ENCODE measurements around the gene TOMM7. TPM values are rescaled to one million over a fixed set of nuclear protein-coding genes. Genes with fewer than 3 reads are reported as not detected.

The TOMM7 gene
- total and polyA plus RNA-seq, 4 donors: 122 to 275 (median 204) TPM

GRCh38 chr7:22856416-22856815 is 33.8 kb upstream of the TOMM7 start:
- no peak overlapping the region for H3K27ac ChIP-seq (ENCODE audit: low read depth in 1 of 2, low read length in 1 of 2)
- H3K4me1 ChIP-seq (ENCODE audit: control insufficient read depth in 5 of 5, insufficient read depth in 5 of 5, low read length in 5 of 5): peaks cover 0 to 23% (median 3%) of the 10 kb centered on the region in 5 donors
- H3K4me3 ChIP-seq: no peak overlapping the region
- H3K36me3 ChIP-seq (ENCODE audit: control insufficient read depth in 4 of 4, insufficient read depth in 4 of 4, low read length in 4 of 4): peaks cover 2 to 7% (median 6%) of the 10 kb centered on the region in 4 donors
- ATAC-seq (ENCODE audit: insufficient read depth, low FRiP score) (no peak), DNase-seq (no peak)
- H3K27me3 ChIP-seq (ENCODE audit: control insufficient read depth in 3 of 3, insufficient read depth in 3 of 3, low read length in 2 of 3): no peaks in the 10 kb centered on the region
- no peak overlapping the region for H3K9ac ChIP-seq (ENCODE audit: insufficient read depth in 1 of 2, low read length in 2 of 2)
- 70 to 91% methylated on average over 2 of the region's 2 CpGs for WGBS, 2 donors
- H3K9me3 ChIP-seq (ENCODE audit: control insufficient read depth in 4 of 4, insufficient read depth in 3 of 4, low read length in 3 of 4): no peaks in the 10 kb centered on the region
- TF ChIP-seq, protein P1, sequence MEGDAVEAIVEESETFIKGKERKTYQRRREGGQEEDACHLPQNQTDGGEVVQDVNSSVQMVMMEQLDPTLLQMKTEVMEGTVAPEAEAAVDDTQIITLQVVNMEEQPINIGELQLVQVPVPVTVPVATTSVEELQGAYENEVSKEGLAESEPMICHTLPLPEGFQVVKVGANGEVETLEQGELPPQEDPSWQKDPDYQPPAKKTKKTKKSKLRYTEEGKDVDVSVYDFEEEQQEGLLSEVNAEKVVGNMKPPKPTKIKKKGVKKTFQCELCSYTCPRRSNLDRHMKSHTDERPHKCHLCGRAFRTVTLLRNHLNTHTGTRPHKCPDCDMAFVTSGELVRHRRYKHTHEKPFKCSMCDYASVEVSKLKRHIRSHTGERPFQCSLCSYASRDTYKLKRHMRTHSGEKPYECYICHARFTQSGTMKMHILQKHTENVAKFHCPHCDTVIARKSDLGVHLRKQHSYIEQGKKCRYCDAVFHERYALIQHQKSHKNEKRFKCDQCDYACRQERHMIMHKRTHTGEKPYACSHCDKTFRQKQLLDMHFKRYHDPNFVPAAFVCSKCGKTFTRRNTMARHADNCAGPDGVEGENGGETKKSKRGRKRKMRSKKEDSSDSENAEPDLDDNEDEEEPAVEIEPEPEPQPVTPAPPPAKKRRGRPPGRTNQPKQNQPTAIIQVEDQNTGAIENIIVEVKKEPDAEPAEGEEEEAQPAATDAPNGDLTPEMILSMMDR (IDR thresholded peaks at IDR 0.05; ENCODE audit: control extremely low read depth, extremely low read depth): no peak

DNA sequence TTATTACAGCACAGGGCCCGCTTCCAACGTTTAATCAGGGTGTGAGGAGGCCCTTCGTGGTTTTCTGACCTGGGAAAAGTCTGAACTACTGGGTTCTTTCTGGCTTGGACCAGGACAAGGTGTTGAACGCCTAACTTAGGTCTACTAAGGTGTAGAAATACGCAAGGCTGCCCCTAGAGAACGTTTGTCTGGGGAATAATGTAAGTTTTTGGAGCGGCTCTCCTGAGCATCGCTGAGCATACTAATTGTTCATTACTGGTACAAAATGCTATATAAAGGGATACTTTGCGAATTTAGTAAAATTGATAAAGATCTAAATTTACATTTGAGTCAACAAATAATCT is 32.4 kb upstream of the TOMM7 start:
- peak overlapping the region; percentile 95 to 97 for H3K27ac ChIP-seq (ENCODE audit: low read depth in 1 of 2, low read length in 1 of 2)
- H3K4me3 ChIP-seq: peak overlapping the region; percentile 71
- 38 to 39% methylated on average over 9 of the region's 9 CpGs for WGBS, 2 donors
- DNase-seq: no peak
- peaks cover 0 to 7% (median 2%) of the 10 kb centered on the region in 4 donors for H3K36me3 ChIP-seq (ENCODE audit: control insufficient read depth in 4 of 4, insufficient read depth in 4 of 4, low read length in 4 of 4)
- no peak for ATAC-seq (ENCODE audit: insufficient read depth, low FRiP score)
- H3K4me1 ChIP-seq (ENCODE audit: control insufficient read depth in 5 of 5, insufficient read depth in 5 of 5, low read length in 5 of 5): peaks cover 0 to 23% (median 3%) of the 10 kb centered on the region in 5 donors
- H3K9me3 ChIP-seq (ENCODE audit: control insufficient read depth in 4 of 4, insufficient read depth in 3 of 4, low read length in 3 of 4): no peaks in the 10 kb centered on the region
- no peak overlapping the region for H3K9ac ChIP-seq (ENCODE audit: insufficient read depth in 1 of 2, low read length in 2 of 2)
- H3K27me3 ChIP-seq (ENCODE audit: control insufficient read depth in 3 of 3, insufficient read depth in 3 of 3, low read length in 2 of 3): no peaks in the 10 kb centered on the region
- TF ChIP-seq, protein P1 (IDR thresholded peaks at IDR 0.05; ENCODE audit: control extremely low read depth, extremely low read depth): no peak

DNA sequence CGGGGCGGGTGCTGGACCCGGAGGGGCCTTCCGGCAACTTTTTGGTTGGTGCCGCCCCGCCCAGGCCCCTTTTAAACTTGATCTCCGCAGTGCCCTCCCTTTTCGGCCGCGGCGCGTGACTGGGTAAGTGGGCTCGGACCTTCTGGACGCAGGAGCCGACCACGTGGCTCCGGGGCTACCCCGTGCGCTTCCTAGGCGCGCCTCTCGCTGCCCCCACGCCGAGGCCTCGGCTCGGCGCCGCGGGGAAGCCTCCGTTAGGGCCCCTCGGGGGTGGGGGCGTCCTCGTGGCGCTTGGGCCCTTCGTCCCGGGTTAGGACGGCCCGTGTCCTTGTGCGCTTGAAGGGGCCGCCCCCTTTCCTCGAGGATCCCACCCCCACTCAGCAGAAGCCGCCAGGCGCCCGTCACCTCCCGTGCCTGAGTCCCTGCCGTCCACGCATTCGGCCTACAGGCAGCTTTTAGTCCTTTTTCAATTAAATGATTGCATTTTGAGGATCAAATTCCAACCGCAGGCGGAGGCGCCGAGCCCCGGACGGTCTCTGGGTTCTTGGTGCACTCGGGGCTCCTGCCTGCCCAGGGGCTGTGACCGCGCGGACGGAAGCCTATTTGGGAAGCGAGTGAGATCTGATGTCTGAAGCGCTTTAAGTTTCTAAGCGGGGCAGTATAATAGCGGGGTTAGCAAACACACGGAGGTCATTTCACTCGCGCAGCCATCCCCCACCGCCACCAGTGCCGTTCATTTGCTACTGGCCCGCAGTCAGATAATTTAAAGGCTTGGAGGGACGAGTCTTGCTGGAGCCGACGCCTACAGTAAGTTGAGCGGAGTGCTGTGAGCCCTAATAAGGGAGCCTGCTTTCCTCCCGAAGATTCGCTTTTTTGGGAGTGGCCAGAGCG is 31.8 kb upstream of the TOMM7 start:
- peak; percentile 85 for ATAC-seq (ENCODE audit: insufficient read depth, low FRiP score)

More for the DNA sequence above, 31.8 kb upstream of the TOMM7 start:
- H3K9me3 ChIP-seq (ENCODE audit: control insufficient read depth in 4 of 4, insufficient read depth in 3 of 4, low read length in 3 of 4): no peaks in the 10 kb centered on the region
- H3K4me3 ChIP-seq: peak overlapping the region; percentile 71
- peaks cover 0 to 23% (median 3%) of the 10 kb centered on the region in 5 donors for H3K4me1 ChIP-seq (ENCODE audit: control insufficient read depth in 5 of 5, insufficient read depth in 5 of 5, low read length in 5 of 5)
- no peak overlapping the region for H3K9ac ChIP-seq (ENCODE audit: insufficient read depth in 1 of 2, low read length in 2 of 2)
- TF ChIP-seq, protein P1 (IDR thresholded peaks at IDR 0.05; ENCODE audit: control extremely low read depth, extremely low read depth): no peak
- H3K27ac ChIP-seq (ENCODE audit: low read depth in 1 of 2, low read length in 1 of 2): peak overlapping the region; percentile 95 to 97
- H3K36me3 ChIP-seq (ENCODE audit: control insufficient read depth in 4 of 4, insufficient read depth in 4 of 4, low read length in 4 of 4): peaks cover 0 to 7% (median 2%) of the 10 kb centered on the region in 4 donors
- peak; percentile 86 to 90 (median 86) for DNase-seq
- H3K27me3 ChIP-seq (ENCODE audit: control insufficient read depth in 3 of 3, insufficient read depth in 3 of 3, low read length in 2 of 3): no peaks in the 10 kb centered on the region
- 1% methylated on average over 60 to 75 of the region's 76 CpGs for WGBS, 2 donors

Measured in lung (tissue), 12 donors.